Esophagus squamous epithelium (tissue), 4 donors: Measurements from ENCODE around the gene HMCN1.

Source experiments
- POLR2A ChIP-seq, 4 donors: fragments of 450-650 bp; IDR thresholded peaks; one replicate each; pipeline ENCODE4 v1.6.1; 2017; ENCODE audit warnings: antibody characterized with exemption in 4 of 4, mild to moderate bottlenecking in 4 of 4, moderate library complexity in 3 of 4
- TF ChIP-seq, protein P1 (sequence below), 6 experiments: fragments of 450-650 bp in 4 of 6; fragments of 200-600 bp in 2 of 6; sonication (generic) in 2 of 6; IDR thresholded peaks; one replicate each; pipeline ENCODE4 v1.5.1; 2016 to 2019; ENCODE audit warnings: antibody characterized with exemption in 6 of 6, mild to moderate bottlenecking in 4 of 6, moderate library complexity in 4 of 6

DNA sequence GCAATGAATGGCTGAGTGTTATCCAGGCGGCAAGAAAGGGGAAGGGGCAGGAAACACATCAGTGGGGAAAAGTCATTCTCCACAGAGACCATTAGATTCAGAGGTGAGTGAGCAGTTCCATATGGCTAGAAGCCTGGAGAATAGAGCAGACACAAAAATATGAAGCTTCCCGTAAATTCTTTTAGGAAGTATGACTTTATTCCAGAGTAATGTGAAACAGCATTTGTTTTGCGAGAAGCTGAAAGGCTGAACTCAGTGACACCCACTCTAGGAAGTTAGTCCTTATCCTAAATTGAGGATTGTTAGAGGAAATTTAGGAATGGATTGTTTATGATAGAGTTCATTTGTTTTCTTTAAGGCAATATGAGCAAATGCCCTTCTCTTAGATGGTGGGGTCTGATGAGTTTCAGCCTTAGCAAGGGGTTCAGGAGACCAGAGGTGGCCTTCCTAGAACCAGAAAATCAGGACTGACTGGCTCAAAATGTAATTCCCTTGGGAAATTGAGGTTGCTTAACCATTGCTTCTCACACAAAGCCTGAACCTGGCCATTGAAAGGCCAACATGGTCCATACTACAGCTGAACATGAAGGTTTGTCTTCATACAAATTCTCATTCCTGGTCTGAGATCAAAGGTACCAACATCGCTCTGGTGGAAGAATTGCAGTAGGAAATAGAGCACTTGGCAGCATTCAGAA, 473.3 kb downstream of the HMCN1 start:
- TF ChIP-seq, protein P1, sequence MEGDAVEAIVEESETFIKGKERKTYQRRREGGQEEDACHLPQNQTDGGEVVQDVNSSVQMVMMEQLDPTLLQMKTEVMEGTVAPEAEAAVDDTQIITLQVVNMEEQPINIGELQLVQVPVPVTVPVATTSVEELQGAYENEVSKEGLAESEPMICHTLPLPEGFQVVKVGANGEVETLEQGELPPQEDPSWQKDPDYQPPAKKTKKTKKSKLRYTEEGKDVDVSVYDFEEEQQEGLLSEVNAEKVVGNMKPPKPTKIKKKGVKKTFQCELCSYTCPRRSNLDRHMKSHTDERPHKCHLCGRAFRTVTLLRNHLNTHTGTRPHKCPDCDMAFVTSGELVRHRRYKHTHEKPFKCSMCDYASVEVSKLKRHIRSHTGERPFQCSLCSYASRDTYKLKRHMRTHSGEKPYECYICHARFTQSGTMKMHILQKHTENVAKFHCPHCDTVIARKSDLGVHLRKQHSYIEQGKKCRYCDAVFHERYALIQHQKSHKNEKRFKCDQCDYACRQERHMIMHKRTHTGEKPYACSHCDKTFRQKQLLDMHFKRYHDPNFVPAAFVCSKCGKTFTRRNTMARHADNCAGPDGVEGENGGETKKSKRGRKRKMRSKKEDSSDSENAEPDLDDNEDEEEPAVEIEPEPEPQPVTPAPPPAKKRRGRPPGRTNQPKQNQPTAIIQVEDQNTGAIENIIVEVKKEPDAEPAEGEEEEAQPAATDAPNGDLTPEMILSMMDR (IDR thresholded peaks at IDR 0.05): no peak
- TF ChIP-seq POLR2A (IDR thresholded peaks at IDR 0.05): no peak
